ENCODE results near the gene SF1. TPM values are rescaled to one million over a fixed set of nuclear protein-coding genes. Genes with fewer than 3 reads are reported as not detected.

SF1 gene
- total RNA-seq, 1 experiment from 2014 or later, result 360 TPM

GRCh38 chr11:64751580-64751979 lies 26.8 kb downstream of the SF1 start:
- DNase-seq (ENCODE audit: low read depth, low spot score), result no peak
- H3K36me3 ChIP-seq (ENCODE audit: control insufficient read depth, insufficient read depth, low read length), result no peaks in the 10 kb centered on the region
- no peaks in the 10 kb centered on the region for H3K9me3 ChIP-seq (ENCODE audit: control insufficient read depth, insufficient read depth, low read depth, low read length)
- in situ Hi-C loops (cut with HindIII; ENCODE audit: low pct_unique_long_range_greater_than_20kb, low sequenced_read_pairs), result no loop called here
- ChIA-PET POLR2A (no interaction called here), CTCF (interaction anchor here (0.7 kb wide), 1 partner anchor 13 kb away, joined by 5 read pairs; no protein-coding TSS in a partner anchor)
- intact Hi-C loops (cut with micrococcal nuclease; ENCODE audit: unreplicated experiment), result no loop called here
- TF ChIP-seq POLR2AphosphoS5 (IDR thresholded peaks at IDR 0.05; ENCODE audit: low read depth, low read length), result no peak
- TF ChIP-seq REST (IDR thresholded peaks at IDR 0.05; ENCODE audit: insufficient read depth in 1 of 2, low read depth in 2 of 2, low read length in 1 of 2), result no peak
- ATAC-seq, result no peak
- no peak overlapping the region for H3K27ac ChIP-seq (ENCODE audit: low read length)
- no peaks in the 10 kb centered on the region for H3K27me3 ChIP-seq (ENCODE audit: control insufficient read depth, insufficient read depth, low read length)
- BruUV-seq (replicated peaks), result no TSS peak
- no peak overlapping the region for H3K4me3 ChIP-seq (ENCODE audit: low read depth in 2 of 2, low read length in 2 of 2)
- no peaks in the 10 kb centered on the region for H3K4me1 ChIP-seq (ENCODE audit: control insufficient read depth, insufficient read depth, low read length)

GRCh38 chr11:64751136-64751535 lies 27.2 kb downstream of the SF1 start:
- ATAC-seq (no peak), DNase-seq (ENCODE audit: low read depth, low spot score) (no peak)
- intact Hi-C loops (cut with micrococcal nuclease; ENCODE audit: unreplicated experiment) (no loop called here), in situ Hi-C loops (cut with HindIII; ENCODE audit: low pct_unique_long_range_greater_than_20kb, low sequenced_read_pairs) (no loop called here)
- TF ChIP-seq POLR2AphosphoS5 (IDR thresholded peaks at IDR 0.05; ENCODE audit: low read depth, low read length) (no peak), TCF7L2 (IDR thresholded peaks at IDR 0.05; ENCODE audit: low read depth, low read length) (no peak), SIN3A (IDR thresholded peaks at IDR 0.05; ENCODE audit: borderline replicate concordance, insufficient read depth, low read depth, low read length) (no peak), CTCF (IDR thresholded peaks at IDR 0.05) (no peak), REST (IDR thresholded peaks at IDR 0.05; ENCODE audit: insufficient read depth in 1 of 2, low read depth in 2 of 2, low read length in 1 of 2) (no peak)
- Histone ChIP-seq H3K27ac (ENCODE audit: low read length) (no peak overlapping the region), H3K9me3 (ENCODE audit: control insufficient read depth, insufficient read depth, low read depth, low read length) (no peaks in the 10 kb centered on the region), H3K4me3 (ENCODE audit: low read depth in 2 of 2, low read length in 2 of 2) (no peak overlapping the region), H3K36me3 (ENCODE audit: control insufficient read depth, insufficient read depth, low read length) (no peaks in the 10 kb centered on the region), H3K27me3 (ENCODE audit: control insufficient read depth, insufficient read depth, low read length) (no peaks in the 10 kb centered on the region), H3K4me1 (ENCODE audit: control insufficient read depth, insufficient read depth, low read length) (no peaks in the 10 kb centered on the region)
- BruUV-seq (replicated peaks), result no TSS peak
- ChIA-PET POLR2A (no interaction called here), CTCF (no interaction called here)
